Right hindlimb (tissue), 1 donor: ENCODE measurements around the gene SEC14L1.
"Not testable (repeated sequence)": the region's sequence is repeated elsewhere in the genome, so short reads cannot be mapped to it uniquely, and the experiment has no call there.

Source experiments
- DNase-seq: peaks from one replicate; pipeline ENCODE4 v3.0.0-alpha.2; 2018

SEC14L1 gene

GRCh38 chr17:77144227-77144626 is 3.5 kb downstream of the SEC14L1 start:
- DNase-seq = no peak

GRCh38 chr17:77145224-77145611 is 4.4 kb downstream of the SEC14L1 start:
- no peak for DNase-seq

GRCh38 chr17:77145612-77146245 is 5.0 kb downstream of the SEC14L1 start:
- peak; percentile 85 for DNase-seq

GRCh38 chr17:77146246-77146632 is 5.5 kb downstream of the SEC14L1 start:
- no peak for DNase-seq

GRCh38 chr17:77146882-77147281 is 6.1 kb downstream of the SEC14L1 start:
- no peak for DNase-seq

GRCh38 chr17:77147357-77147801 is 6.6 kb downstream of the SEC14L1 start:
- no peak for DNase-seq

- DNase-seq = no peak
These were observed 7.5 kb downstream of the SEC14L1 start for GRCh38 chr17:77148077-77148939.

GRCh38 chr17:77148940-77149510 is 8.3 kb downstream of the SEC14L1 start:
- DNase-seq = no peak

- DNase-seq = no peak
These were observed 9.4 kb downstream of the SEC14L1 start for GRCh38 chr17:77150196-77150595.

GRCh38 chr17:77151186-77151585 is 10.4 kb downstream of the SEC14L1 start:
- no peak for DNase-seq

- DNase-seq = not testable (repeated sequence)
These were observed 11.3 kb downstream of the SEC14L1 start for GRCh38 chr17:77152056-77152455.

GRCh38 chr17:77153472-77153871 is 12.7 kb downstream of the SEC14L1 start:
- DNase-seq = no peak

GRCh38 chr17:77153999-77154586 is 13.3 kb downstream of the SEC14L1 start:
- DNase-seq = no peak

- DNase-seq = no peak
These were observed 14.4 kb downstream of the SEC14L1 start for GRCh38 chr17:77155125-77155524.

GRCh38 chr17:77157766-77158165 is 17.0 kb downstream of the SEC14L1 start:
- not testable (repeated sequence) for DNase-seq

GRCh38 chr17:77160091-77160874 is 19.5 kb downstream of the SEC14L1 start:
- DNase-seq = peak; percentile 43

- no peak for DNase-seq
These were observed 20.2 kb downstream of the SEC14L1 start for GRCh38 chr17:77160875-77161530.

GRCh38 chr17:77161953-77162352 is 21.2 kb downstream of the SEC14L1 start:
- DNase-seq = no peak

- DNase-seq = peak; percentile 42
These were observed 22.2 kb downstream of the SEC14L1 start for GRCh38 chr17:77163001-77163400.

- DNase-seq = no peak
These were observed 22.9 kb downstream of the SEC14L1 start for GRCh38 chr17:77163511-77164280.

GRCh38 chr17:77164483-77165091 is 23.8 kb downstream of the SEC14L1 start:
- peak; percentile 51 for DNase-seq
